ENCODE measurements around the gene ATM. TPM values are rescaled to one million over a fixed set of nuclear protein-coding genes. Genes with fewer than 3 reads are reported as not detected.
"Not testable (repeated sequence)": the region's sequence is repeated elsewhere in the genome, so short reads cannot be mapped to it uniquely, and the experiment has no call there.

Gene ATM
- polyA plus RNA-seq, 1 donor from 2014 or later: 74.6 TPM

GRCh38 chr11:108278954-108279353 lies 56.1 kb downstream of the ATM start:
- H4K20me1 ChIP-seq (ENCODE audit: insufficient read depth): no peaks in the 10 kb centered on the region
- H3K9me2 ChIP-seq (ENCODE audit: insufficient read depth, low read length): no peaks in the 10 kb centered on the region
- no peak overlapping the region for H3K4me2 ChIP-seq (ENCODE audit: low read length)
- H2AFZ ChIP-seq (ENCODE audit: low read depth, low read length): no peak overlapping the region
- no peak overlapping the region for H3K9ac ChIP-seq (ENCODE audit: low read length)
- H3F3A ChIP-seq (ENCODE audit: insufficient read depth, low read length, poor library complexity, severe bottlenecking): no peaks in the 10 kb centered on the region
- no peak overlapping the region for H3K27ac ChIP-seq (ENCODE audit: low read length)
- H3K9me3 ChIP-seq (ENCODE audit: low read length): no peaks in the 10 kb centered on the region
- H3K4me3 ChIP-seq (ENCODE audit: low read length): no peak overlapping the region
- TF ChIP-seq SMC3 (conservative IDR thresholded peaks at IDR 0.05; ENCODE audit: poor library complexity): no peak
- TF ChIP-seq CTCF (IDR thresholded peaks at IDR 0.05; ENCODE audit: poor library complexity, severe bottlenecking): no peak
- no peak for TF ChIP-seq MXI1 (conservative IDR thresholded peaks at IDR 0.05; ENCODE audit: poor library complexity, severe bottlenecking)
- TF ChIP-seq RAD21 (conservative IDR thresholded peaks at IDR 0.05): no peak
- no peak for TF ChIP-seq EZH2 (IDR thresholded peaks at IDR 0.05; ENCODE audit: borderline replicate concordance, insufficient read depth, low read length, poor library complexity, severe bottlenecking)
- no peak for TF ChIP-seq POLR2AphosphoS5 (IDR thresholded peaks at IDR 0.05)
- peaks cover 10% of the 10 kb centered on the region for H3K36me3 ChIP-seq (ENCODE audit: insufficient read depth, low read length)
- H3K27me3 ChIP-seq (ENCODE audit: insufficient read depth, low read depth, low read length): no peaks in the 10 kb centered on the region
- H3K79me2 ChIP-seq (replicated peaks; ENCODE audit: insufficient read depth, low read length): no peaks in the 10 kb centered on the region

GRCh38 chr11:108286370-108286769 lies 63.5 kb downstream of the ATM start:
- H3K9me3 ChIP-seq (ENCODE audit: low read length): no peaks in the 10 kb centered on the region
- H3K79me2 ChIP-seq (replicated peaks; ENCODE audit: insufficient read depth, low read length): no peaks in the 10 kb centered on the region
- no peaks in the 10 kb centered on the region for H4K20me1 ChIP-seq (ENCODE audit: insufficient read depth)
- H3K27me3 ChIP-seq (ENCODE audit: insufficient read depth, low read depth, low read length): no peaks in the 10 kb centered on the region
- H3K4me2 ChIP-seq (ENCODE audit: low read length): no peak overlapping the region
- H3K27ac ChIP-seq (ENCODE audit: low read length): no peak overlapping the region
- H3K9me2 ChIP-seq (ENCODE audit: insufficient read depth, low read length): no peaks in the 10 kb centered on the region
- H3K36me3 ChIP-seq (ENCODE audit: insufficient read depth, low read length): peaks cover 10% of the 10 kb centered on the region
- H3K4me3 ChIP-seq (ENCODE audit: low read length): no peak overlapping the region
- no peak overlapping the region for H2AFZ ChIP-seq (ENCODE audit: low read depth, low read length)
- no peak overlapping the region for H3K9ac ChIP-seq (ENCODE audit: low read length)
- H3F3A ChIP-seq (ENCODE audit: insufficient read depth, low read length, poor library complexity, severe bottlenecking): no peaks in the 10 kb centered on the region
- no peak for TF ChIP-seq EZH2 (IDR thresholded peaks at IDR 0.05; ENCODE audit: borderline replicate concordance, insufficient read depth, low read length, poor library complexity, severe bottlenecking)
- no peak for TF ChIP-seq EP300 (conservative IDR thresholded peaks at IDR 0.05; ENCODE audit: poor library complexity, severe bottlenecking)

- H3K27me3 ChIP-seq (ENCODE audit: insufficient read depth, low read depth, low read length): no peaks in the 10 kb centered on the region
- H3F3A ChIP-seq (ENCODE audit: insufficient read depth, low read length, poor library complexity, severe bottlenecking): no peaks in the 10 kb centered on the region
- no peaks in the 10 kb centered on the region for H3K79me2 ChIP-seq (replicated peaks; ENCODE audit: insufficient read depth, low read length)
- TF ChIP-seq CTCF (IDR thresholded peaks at IDR 0.05; ENCODE audit: poor library complexity, severe bottlenecking): no peak
- TF ChIP-seq MXI1 (conservative IDR thresholded peaks at IDR 0.05; ENCODE audit: poor library complexity, severe bottlenecking): no peak
- no peak for TF ChIP-seq SMC3 (conservative IDR thresholded peaks at IDR 0.05; ENCODE audit: poor library complexity)
- TF ChIP-seq RAD21 (conservative IDR thresholded peaks at IDR 0.05): no peak
- no peak for TF ChIP-seq TAF1 (IDR thresholded peaks at IDR 0.05; ENCODE audit: low read depth)
- TF ChIP-seq POLR2AphosphoS5 (IDR thresholded peaks at IDR 0.05): no peak
- no peak for TF ChIP-seq REST (IDR thresholded peaks at IDR 0.05; ENCODE audit: borderline replicate concordance)
- TF ChIP-seq EP300 (conservative IDR thresholded peaks at IDR 0.05; ENCODE audit: poor library complexity, severe bottlenecking): no peak
- TF ChIP-seq EZH2 (IDR thresholded peaks at IDR 0.05; ENCODE audit: borderline replicate concordance, insufficient read depth, low read length, poor library complexity, severe bottlenecking): no peak
- H3K9me3 ChIP-seq (ENCODE audit: low read length): no peaks in the 10 kb centered on the region
- no peak overlapping the region for H3K9ac ChIP-seq (ENCODE audit: low read length)
- peaks cover 10% of the 10 kb centered on the region for H3K36me3 ChIP-seq (ENCODE audit: insufficient read depth, low read length)
- no peaks in the 10 kb centered on the region for H4K20me1 ChIP-seq (ENCODE audit: insufficient read depth)
- H3K4me3 ChIP-seq (ENCODE audit: low read length): no peak overlapping the region
- no peak overlapping the region for H2AFZ ChIP-seq (ENCODE audit: low read depth, low read length)
- H3K4me2 ChIP-seq (ENCODE audit: low read length): no peak overlapping the region
- H3K9me2 ChIP-seq (ENCODE audit: insufficient read depth, low read length): no peaks in the 10 kb centered on the region
- no peak overlapping the region for H3K27ac ChIP-seq (ENCODE audit: low read length)
These were observed 64.1 kb downstream of the ATM start for GRCh38 chr11:108286956-108287355.

- not testable (repeated sequence) for H4K20me1 ChIP-seq (ENCODE audit: insufficient read depth); H3K4me2 ChIP-seq (ENCODE audit: low read length); H3F3A ChIP-seq (ENCODE audit: insufficient read depth, low read length, poor library complexity, severe bottlenecking); H3K9me2 ChIP-seq (ENCODE audit: insufficient read depth, low read length); H3K9ac ChIP-seq (ENCODE audit: low read length); H3K36me3 ChIP-seq (ENCODE audit: insufficient read depth, low read length); H3K27me3 ChIP-seq (ENCODE audit: insufficient read depth, low read depth, low read length); H3K79me2 ChIP-seq (replicated peaks; ENCODE audit: insufficient read depth, low read length); H3K27ac ChIP-seq (ENCODE audit: low read length); H3K9me3 ChIP-seq (ENCODE audit: low read length); H2AFZ ChIP-seq (ENCODE audit: low read depth, low read length); H3K4me3 ChIP-seq (ENCODE audit: low read length)
These were observed 66.2 kb downstream of the ATM start for GRCh38 chr11:108289066-108289465.

Measured in neural cell (in vitro differentiated cells).